HG03520 (cell line): ENCODE data around the gene PLPPR1.
A peak's percentile ranks its signal among the peaks of the same experiment; 100 is the strongest.

ENCODE experiments used
- ATAC-seq: cut with Tn5 transposase; IDR thresholded peaks from one replicate; pipeline ENCODE4 v1.9.1; 2021; ENCODE audit warnings: mild to moderate bottlenecking, moderate library complexity; ENCODE audit not compliant: unreplicated experiment

Gene PLPPR1

GRCh38 chr9:101028346-101029314 is at the start of gene PLPPR1:
PLPPR1 (plus strand) TSS chr9:101028727.
- ATAC-seq: peak; percentile 48

- ATAC-seq: no peak
Observed at GRCh38 chr9:100989731-100990130, 38.8 kb upstream of the PLPPR1 start.

GRCh38 chr9:100990605-100991381 is 37.7 kb upstream of the PLPPR1 start:
- no peak for ATAC-seq

- no peak for ATAC-seq
Observed at GRCh38 chr9:100992632-100993031, 35.9 kb upstream of the PLPPR1 start.

GRCh38 chr9:100999906-101000544 is 28.5 kb upstream of the PLPPR1 start:
- no peak for ATAC-seq

- ATAC-seq: no peak
Observed at GRCh38 chr9:101005246-101005645, 23.3 kb upstream of the PLPPR1 start.

- ATAC-seq: no peak
Observed at GRCh38 chr9:101014566-101014965, 14.0 kb upstream of the PLPPR1 start.

- no peak for ATAC-seq
Observed at GRCh38 chr9:101018467-101018866, 10.1 kb upstream of the PLPPR1 start.

- no peak for ATAC-seq
Observed at GRCh38 chr9:101022704-101023103, 5.8 kb upstream of the PLPPR1 start.

- ATAC-seq: no peak
Observed at GRCh38 chr9:101025940-101026339, 2.6 kb upstream of the PLPPR1 start.

- no peak for ATAC-seq
Observed at GRCh38 chr9:101026824-101027223, 1.7 kb upstream of the PLPPR1 start.

- no peak for ATAC-seq
Observed at GRCh38 chr9:101027236-101027635, 1.3 kb upstream of the PLPPR1 start.

GRCh38 chr9:101027733-101028345 is 688 bp upstream of the PLPPR1 start:
- ATAC-seq: no peak

- ATAC-seq: no peak
Observed at GRCh38 chr9:101029315-101030085, 973 bp downstream of the PLPPR1 start.

GRCh38 chr9:101030086-101030391 is 1.5 kb downstream of the PLPPR1 start:
- no peak for ATAC-seq

GRCh38 chr9:101032426-101032825 is 3.9 kb downstream of the PLPPR1 start:
- no peak for ATAC-seq

- no peak for ATAC-seq
Observed at GRCh38 chr9:101034222-101034621, 5.7 kb downstream of the PLPPR1 start.

- ATAC-seq: no peak
Observed at GRCh38 chr9:101035098-101035497, 6.6 kb downstream of the PLPPR1 start.

GRCh38 chr9:101037430-101037829 is 8.9 kb downstream of the PLPPR1 start:
- no peak for ATAC-seq

GRCh38 chr9:101038488-101038887 is 10.0 kb downstream of the PLPPR1 start:
- no peak for ATAC-seq
